ENCODE data around the gene PDP2. TPM values are rescaled to one million over a fixed set of nuclear protein-coding genes. Genes with fewer than 3 reads are reported as not detected.

Gene PDP2
- total RNA-seq, 1 experiment from 2014 or later: 23.1 TPM

- Histone ChIP-seq H2AK5ac (ENCODE audit: insufficient read length, low read length) (no peak overlapping the region), H3T11ph (ENCODE audit: low read length) (no peak overlapping the region), H4K5ac (ENCODE audit: insufficient read length, low read depth, low read length) (no peak overlapping the region), H3K79me1 (ENCODE audit: insufficient read depth, low read depth, low read length, poor library complexity, severe bottlenecking) (no peaks in the 10 kb centered on the region), H3K14ac (ENCODE audit: insufficient read depth, low read length) (no peak overlapping the region), H3K4me2 (ENCODE audit: insufficient read depth, insufficient read length, low read length) (no peak overlapping the region), H2BK20ac (ENCODE audit: low read depth, low read length, poor library complexity, severe bottlenecking) (no peak overlapping the region), H3K4ac (ENCODE audit: low read depth, low read length) (no peak overlapping the region), H3K9ac (ENCODE audit: extremely low read depth, insufficient read length, low read length) (no peak overlapping the region), H3K18ac (ENCODE audit: insufficient read length, low read depth, low read length) (no peak overlapping the region), H4K20me1 (ENCODE audit: control insufficient read depth, insufficient read depth, insufficient read length) (no peaks in the 10 kb centered on the region), H3K23ac (ENCODE audit: insufficient read length, low read depth, low read length) (no peak overlapping the region), H4K8ac (replicated peaks; ENCODE audit: insufficient read length, low read depth, low read length) (no peak overlapping the region), H3K9me3 (ENCODE audit: control insufficient read depth, low read depth, low read length) (no peaks in the 10 kb centered on the region), H2AFZ (ENCODE audit: low read length) (no peak overlapping the region), H3K56ac (ENCODE audit: insufficient read length, low read depth, low read length) (no peak overlapping the region), H3K23me2 (ENCODE audit: insufficient read length, low read depth, low read length, poor library complexity, severe bottlenecking) (peaks cover 2% of the 10 kb centered on the region), H2BK15ac (ENCODE audit: low read depth, low read length) (no peak overlapping the region), H3K79me2 (ENCODE audit: insufficient read depth, low read length) (no peaks in the 10 kb centered on the region), H2BK12ac (ENCODE audit: insufficient read length, low read depth, low read length) (no peak overlapping the region), H2BK5ac (ENCODE audit: insufficient read length, low read length) (no peak overlapping the region), H3K27me3 (ENCODE audit: insufficient read depth, low read length) (peaks cover 4% of the 10 kb centered on the region; the same call in 1 of the 2 replicates), H4K91ac (ENCODE audit: insufficient read length, low read depth, low read length) (no peak overlapping the region), H3K27ac (ENCODE audit: insufficient read length, low read depth, low read length) (no peak overlapping the region), H3K4me1 (ENCODE audit: insufficient read depth, low read length) (no peaks in the 10 kb centered on the region), H2BK120ac (ENCODE audit: low read depth, low read length, poor library complexity, severe bottlenecking) (no peak overlapping the region)
- Mint-ChIP-seq H3K4me3 (no peak overlapping the region), H3K9me3 (no peaks in the 10 kb centered on the region; a peak in 1 of 5 replicates), H3K4me1 (peaks cover 0 to under 1% of the 10 kb centered on the region in 2 experiments; a peak in 1 of 4 replicates), H3K36me3 (ENCODE audit: insufficient read depth in 1 of 3, low read depth in 3 of 3) (no peaks in the 10 kb centered on the region; a peak in 1 of 7 replicates), H3K27ac (no peak overlapping the region), H3K27me3 (ENCODE audit: low read depth) (peaks cover 61% of the 10 kb centered on the region)
- no peak for TF ChIP-seq CTCF (conservative IDR thresholded peaks at IDR 0.05)
- no peak for DNase-seq
- WGBS (ENCODE audit: extremely low coverage, insufficient read length, low lambda C conversion rate): no CpG with 5 or more reads among the region's 2 CpGs
Observed at GRCh38 chr16:66920299-66920590, 39.9 kb downstream of the PDP2 start.
